ENCODE results near the gene BSND. TPM values are rescaled to one million over a fixed set of nuclear protein-coding genes. Genes with fewer than 3 reads are reported as not detected.

Gene BSND
- total RNA-seq, 1 experiment from 2014 or later = 0.17 TPM

GRCh38 chr1:55043011-55043410 is 44.3 kb downstream of the BSND start:
- H3K27ac Mint-ChIP-seq = no peak overlapping the region
- H3K14ac ChIP-seq (ENCODE audit: insufficient read depth, low read length) = no peak overlapping the region
- peaks cover 21% of the 10 kb centered on the region for H3K23me2 ChIP-seq (ENCODE audit: insufficient read length, low read depth, low read length, poor library complexity, severe bottlenecking)
- no peak overlapping the region for H3K9ac ChIP-seq (ENCODE audit: extremely low read depth, insufficient read length, low read length)
- no peak overlapping the region for H2BK120ac ChIP-seq (ENCODE audit: low read depth, low read length, poor library complexity, severe bottlenecking)
- H3K4me1 ChIP-seq (ENCODE audit: insufficient read depth, low read length) = peaks cover 9% of the 10 kb centered on the region; the same call in 1 of the 2 replicates
- H3K79me2 ChIP-seq (ENCODE audit: insufficient read depth, low read length) = peaks cover 18% of the 10 kb centered on the region; the same call in 1 of the 2 replicates
- H4K20me1 ChIP-seq (ENCODE audit: control insufficient read depth, insufficient read depth, insufficient read length) = no peaks in the 10 kb centered on the region
- no peak overlapping the region for H2AFZ ChIP-seq (ENCODE audit: low read length)
- peaks cover 17 to 49% (median 21%) of the 10 kb centered on the region in 3 experiments for H3K36me3 Mint-ChIP-seq (ENCODE audit: insufficient read depth in 1 of 3, low read depth in 3 of 3)
- H3K4me3 Mint-ChIP-seq = no peak overlapping the region
- no peak overlapping the region for H4K8ac ChIP-seq (replicated peaks; ENCODE audit: insufficient read length, low read depth, low read length)
- no peak overlapping the region for H3K18ac ChIP-seq (ENCODE audit: insufficient read length, low read depth, low read length)
- no peak overlapping the region for H3K56ac ChIP-seq (ENCODE audit: insufficient read length, low read depth, low read length)
- H3K27me3 ChIP-seq (ENCODE audit: insufficient read depth, low read length) = peaks cover 11% of the 10 kb centered on the region; the same call in 1 of the 2 replicates
- H3T11ph ChIP-seq (ENCODE audit: low read length) = no peak overlapping the region
- H4K91ac ChIP-seq (ENCODE audit: insufficient read length, low read depth, low read length) = no peak overlapping the region
- no peak overlapping the region for H4K5ac ChIP-seq (ENCODE audit: insufficient read length, low read depth, low read length)
- no peak overlapping the region for H2BK20ac ChIP-seq (ENCODE audit: low read depth, low read length, poor library complexity, severe bottlenecking)
- WGBS (ENCODE audit: extremely low coverage, insufficient read length, low lambda C conversion rate) = no CpG with 5 or more reads among the region's 2 CpGs
- no peaks in the 10 kb centered on the region for H3K9me3 ChIP-seq (ENCODE audit: control insufficient read depth, low read depth, low read length)
- no peak for DNase-seq
- no peak overlapping the region for H2AK5ac ChIP-seq (ENCODE audit: insufficient read length, low read length)
- no peak overlapping the region for H3K23ac ChIP-seq (ENCODE audit: insufficient read length, low read depth, low read length)
- H3K27ac ChIP-seq (ENCODE audit: insufficient read length, low read depth, low read length) = no peak overlapping the region
- no peaks in the 10 kb centered on the region; a peak in 1 of 5 replicates for H3K9me3 Mint-ChIP-seq
- H3K79me1 ChIP-seq (ENCODE audit: insufficient read depth, low read depth, low read length, poor library complexity, severe bottlenecking) = no peaks in the 10 kb centered on the region
- TF ChIP-seq CTCF (conservative IDR thresholded peaks at IDR 0.05) = no peak
- no peak overlapping the region for H2BK15ac ChIP-seq (ENCODE audit: low read depth, low read length)
- no peak overlapping the region for H2BK12ac ChIP-seq (ENCODE audit: insufficient read length, low read depth, low read length)
- H3K4me1 Mint-ChIP-seq = peaks cover 37 to 41% of the 10 kb centered on the region in 2 experiments
- H3K27me3 Mint-ChIP-seq (ENCODE audit: low read depth) = peaks cover 37% of the 10 kb centered on the region
- no peak overlapping the region for H3K4me2 ChIP-seq (ENCODE audit: insufficient read depth, insufficient read length, low read length)
- H3K4ac ChIP-seq (ENCODE audit: low read depth, low read length) = no peak overlapping the region
- H2BK5ac ChIP-seq (ENCODE audit: insufficient read length, low read length) = no peak overlapping the region
